SH-SY5Y (cell line): ENCODE data around the gene INPP5A.

ENCODE experiments used
- GATA2 ChIP-seq: IDR thresholded peaks from 2 replicates; pipeline ENCODE4 v1.6.1; 2011; ENCODE audit warnings: mild to moderate bottlenecking, low read depth, low read length
- GATA3 ChIP-seq: IDR thresholded peaks from 2 replicates; pipeline ENCODE4 v1.6.1; 2011; ENCODE audit warnings: low read depth, mild to moderate bottlenecking, low read length, moderate library complexity

- TF ChIP-seq GATA2, result no peak
- TF ChIP-seq GATA3, result no peak
Observed at GRCh38 chr10:132685921-132686680, 148.5 kb downstream of the INPP5A start.
